PC-9 (cell line): ENCODE results near the gene CNPY4. TPM values are rescaled to one million over a fixed set of nuclear protein-coding genes. Genes with fewer than 3 reads are reported as not detected.
A peak's percentile ranks its signal among the peaks of the same experiment; 100 is the strongest.

ENCODE experiments used
- BruUV-seq: library from RNA; stranded (reverse); fragments of 400-500 nt; replicated peaks from 2 replicates; lab custom pipeline; 2021; lab: Mats Ljungman, UMichigan
- CTCF ChIA-PET: fragments of 300-600 bp; sonication (Branson Sonifier 250); formaldehyde crosslinking; loops from one replicate; lab custom pipeline; 2022; ENCODE audit warnings: antibody characterized with exemption; lab: Charles Lee
- POLR2A ChIA-PET: fragments of 300-600 bp; sonication (Branson Sonifier 250); formaldehyde crosslinking; loops from one replicate; lab custom pipeline; 2022; ENCODE audit warnings: antibody characterized with exemption; ENCODE audit not compliant: unreplicated experiment; lab: Charles Lee
- DNase-seq, 2 experiments: peaks; one replicate each; pipeline versions ENCODE4 v3.0.0 to v3.0.0-alpha.2; 2015 to 2022; ENCODE audit warnings: mixed read lengths in 1 of 2
- H2AFZ ChIP-seq: fragments of 200-600 bp; sonication (generic); 2 replicates; pipeline ENCODE4 v1.8.1; 2017; ENCODE audit warnings: antibody characterized with exemption
- H3F3A ChIP-seq: fragments of 200-600 bp; sonication (generic); 2 replicates; pipeline ENCODE4 v1.8.1; 2017; ENCODE audit warnings: antibody characterized with exemption, mild to moderate bottlenecking, low read depth; ENCODE audit not compliant: insufficient read depth
- H3K27ac ChIP-seq: fragments of 200-600 bp; sonication (generic); 2 replicates; pipeline ENCODE4 v1.6.1; 2016; ENCODE audit warnings: mixed run types
- H3K27me3 ChIP-seq: fragments of 200-600 bp; sonication (generic); 2 replicates; pipeline ENCODE4 v1.6.1; 2016; ENCODE audit warnings: low read depth, mixed run types; ENCODE audit not compliant: insufficient read depth
- H3K36me3 ChIP-seq: fragments of 200-600 bp; sonication (generic); 2 replicates; pipeline ENCODE4 v1.6.1; 2016; ENCODE audit warnings: low read depth, mixed run types
- H3K4me1 ChIP-seq: fragments of 200-600 bp; sonication (generic); replicated peaks from 2 replicates; pipeline ENCODE4 v1.6.1; 2016; ENCODE audit warnings: mixed run types; ENCODE audit not compliant: insufficient read depth
- H3K4me2 ChIP-seq: fragments of 200-600 bp; sonication (generic); 2 replicates; pipeline ENCODE4 v1.6.1; 2017; ENCODE audit warnings: mixed run types
- H3K4me3 ChIP-seq: fragments of 200-600 bp; sonication (generic); 2 replicates; pipeline ENCODE4 v1.6.1; 2016; ENCODE audit warnings: mixed run types
- H3K79me2 ChIP-seq: fragments of 200-600 bp; sonication (generic); 2 replicates; pipeline ENCODE4 v1.6.1; 2017; ENCODE audit warnings: low read depth, mixed run types
- H3K9me2 ChIP-seq: fragments of 200-600 bp; sonication (generic); 2 replicates; pipeline ENCODE4 v1.8.1; 2017; ENCODE audit warnings: mild to moderate bottlenecking; ENCODE audit not compliant: insufficient read depth
- H3K9me3 ChIP-seq: fragments of 200-600 bp; sonication (generic); 2 replicates; pipeline ENCODE4 v1.8.1; 2016; ENCODE audit warnings: low read depth; ENCODE audit not compliant: insufficient read depth
- H4K20me1 ChIP-seq: fragments of 200-600 bp; sonication (generic); 2 replicates; pipeline ENCODE4 v1.8.1; 2017; ENCODE audit not compliant: insufficient read depth
- CTCF ChIP-seq: fragments of 200-600 bp; sonication (generic); conservative IDR thresholded peaks from 2 replicates; pipeline ENCODE4 v1.6.1; 2017; ENCODE audit warnings: mixed run types, antibody characterized with exemption, mild to moderate bottlenecking, moderate library complexity
- EZH2 ChIP-seq: fragments of 200-600 bp; sonication (generic); IDR thresholded peaks from 2 replicates; pipeline ENCODE4 v1.8.0; 2017; ENCODE audit warnings: antibody characterized with exemption, low read depth
- intact Hi-C: fragments of 100-400 bp; cut with micrococcal nuclease; formaldehyde crosslinking; loops from one replicate; pipeline ENCODE4 v1.10.0; 2022; ENCODE audit not compliant: unreplicated experiment
- total RNA-seq: library from RNA; stranded (reverse); gene quantifications from 2 replicates; pipeline ENCODE4 v1.2.3, GENCODE V29; 2021

CNPY4 gene
- total RNA-seq, 1 experiment from 2014 or later = 10.3 TPM

- H3K36me3 ChIP-seq = peaks cover 17% of the 10 kb centered on the region
- peaks cover 76% of the 10 kb centered on the region for H3F3A ChIP-seq
- peaks cover 26% of the 10 kb centered on the region for H3K4me1 ChIP-seq
- ChIA-PET CTCF (no interaction called here), POLR2A (interaction anchor here (0.5 kb wide), 1 partner anchor 8 kb away, joined by 5 read pairs; no protein-coding TSS in a partner anchor)
- no peaks in the 10 kb centered on the region for H3K9me3 ChIP-seq
- H2AFZ ChIP-seq = no peak overlapping the region
- H3K27ac ChIP-seq = no peak overlapping the region
- H3K27me3 ChIP-seq = no peaks in the 10 kb centered on the region
- TF ChIP-seq EZH2 = no peak
- no peak for TF ChIP-seq CTCF
- intact Hi-C loops = no loop called here
- H3K79me2 ChIP-seq = peaks cover 7% of the 10 kb centered on the region; the same call in 1 of the 2 replicates
- no peak overlapping the region for H3K4me3 ChIP-seq
- no peak for DNase-seq
- no TSS peak for BruUV-seq
- H3K9me2 ChIP-seq = no peaks in the 10 kb centered on the region
- peaks cover 16% of the 10 kb centered on the region; the same call in 1 of the 2 replicates for H4K20me1 ChIP-seq
- peak overlapping the region; percentile 97; the same call in 1 of the 2 replicates for H3K4me2 ChIP-seq
These were observed 28.7 kb upstream of the CNPY4 start for GRCh38 chr7:100090527-100091410.

GRCh38 chr7:100091411-100092181 is 27.8 kb upstream of the CNPY4 start:
- peaks cover 22% of the 10 kb centered on the region; the same call in 1 of the 2 replicates for H4K20me1 ChIP-seq
- H3F3A ChIP-seq = peaks cover 84% of the 10 kb centered on the region
- TF ChIP-seq CTCF = no peak
- TF ChIP-seq EZH2 = no peak
- intact Hi-C loops = no loop called here
- H3K27me3 ChIP-seq = no peaks in the 10 kb centered on the region
- H3K4me1 ChIP-seq = peaks cover 26% of the 10 kb centered on the region
- H3K9me2 ChIP-seq = no peaks in the 10 kb centered on the region
- peaks cover 20% of the 10 kb centered on the region for H3K36me3 ChIP-seq
- H3K79me2 ChIP-seq = peaks cover 10% of the 10 kb centered on the region
- DNase-seq = peak in 1 of 2 experiments; percentile 41
- no peak overlapping the region for H3K27ac ChIP-seq
- H3K9me3 ChIP-seq = no peaks in the 10 kb centered on the region
- H2AFZ ChIP-seq = no peak overlapping the region
- no peak overlapping the region for H3K4me2 ChIP-seq
- no TSS peak for BruUV-seq
- ChIA-PET POLR2A (interaction anchor here (0.5 kb wide), 1 partner anchor 9 kb away, joined by 5 read pairs; no protein-coding TSS in a partner anchor), CTCF (interaction anchor here (0.6 kb wide), 1 partner anchor 13 kb away, joined by 3 read pairs; no protein-coding TSS in a partner anchor)
- H3K4me3 ChIP-seq = no peak overlapping the region

- Histone ChIP-seq H3K9me3 (no peaks in the 10 kb centered on the region), H3F3A (peaks cover 86% of the 10 kb centered on the region), H3K9me2 (no peaks in the 10 kb centered on the region), H2AFZ (no peak overlapping the region), H3K4me2 (no peak overlapping the region), H3K27me3 (no peaks in the 10 kb centered on the region), H3K27ac (no peak overlapping the region), H3K36me3 (peaks cover 32% of the 10 kb centered on the region), H3K79me2 (peaks cover 22% of the 10 kb centered on the region), H4K20me1 (peaks cover 22% of the 10 kb centered on the region; the same call in 1 of the 2 replicates), H3K4me1 (peaks cover 14% of the 10 kb centered on the region), H3K4me3 (no peak overlapping the region)
- POLR2A ChIA-PET = no interaction called here
- TF ChIP-seq EZH2 (no peak), CTCF (no peak)
- no peak for DNase-seq
- BruUV-seq = TSS peak; percentile 1
- intact Hi-C loops = no loop called here
- CTCF ChIA-PET = no interaction called here
These were observed 26.4 kb upstream of the CNPY4 start for GRCh38 chr7:100093054-100093453.
